Stimulated activated CD4-positive, alpha-beta T cell treated with anti-CD3 and anti-CD28 coated beads, Interleukin-1b, Interleukin-23, amount 100 ng/mL, for 24 hours (primary cell): ENCODE results near the gene COX7B.
"Not testable (repeated sequence)": the region's sequence is repeated elsewhere in the genome, so short reads cannot be mapped to it uniquely, and the experiment has no call there.

Experiments used
- DNase-seq, 4 experiments: peaks; one replicate each; pipeline ENCODE4 v3.0.0-alpha.2; 2020; ENCODE audit warnings: low read depth in 4 of 4, low spot score in 1 of 4

COX7B gene

GRCh38 chrX:77899081-77899828, at the start of gene COX7B:
Gene COX7B, plus strand, starts transcription at chrX:77899468. Its CDS starts 86 bp downstream, at chrX:77899554.
- peak in 2 of 4 experiments; percentile 20 to 21 for DNase-seq

- DNase-seq, result no peak
These were observed 23.9 kb upstream of the COX7B start for GRCh38 chrX:77875372-77875771.

GRCh38 chrX:77881418-77881817, 17.9 kb upstream of the COX7B start:
- DNase-seq, result not testable (repeated sequence)

- DNase-seq, result no peak
These were observed 6.4 kb upstream of the COX7B start for GRCh38 chrX:77892887-77893286.

GRCh38 chrX:77893713-77894112, 5.6 kb upstream of the COX7B start:
- DNase-seq, result no peak

- peak; percentile 55 to 80 (median 74) for DNase-seq
These were observed 4.1 kb upstream of the COX7B start, which contains the start of gene MAGT1 for GRCh38 chrX:77894921-77895886. Gene MAGT1, minus strand, starts transcription at chrX:77895435. Its CDS starts 25 bp downstream, at chrX:77895410.

GRCh38 chrX:77900688-77901087, 1.4 kb downstream of the COX7B start:
- DNase-seq, result no peak

GRCh38 chrX:77901506-77901905, 2.2 kb downstream of the COX7B start:
- DNase-seq, result no peak

GRCh38 chrX:77910108-77910840, 11.0 kb downstream of the COX7B start, which contains the start of gene ATP7A:
Gene ATP7A, plus strand, starts transcription at chrX:77910693. Its CDS starts 60,949 bp downstream, at chrX:77971642.
- DNase-seq, result peak; percentile 61 to 84 (median 78)

- DNase-seq, result no peak
These were observed 18.1 kb downstream of the COX7B start for GRCh38 chrX:77917294-77917933.

- DNase-seq, result no peak
These were observed 19.3 kb downstream of the COX7B start for GRCh38 chrX:77918568-77918967.

GRCh38 chrX:77919370-77919769, 20.1 kb downstream of the COX7B start:
- DNase-seq, result not testable (repeated sequence)

GRCh38 chrX:77922787-77923186, 23.5 kb downstream of the COX7B start:
- DNase-seq, result no peak

GRCh38 chrX:77924320-77924859, 25.1 kb downstream of the COX7B start:
- no peak for DNase-seq

GRCh38 chrX:77925764-77926163, 26.5 kb downstream of the COX7B start:
- DNase-seq, result no peak

GRCh38 chrX:77930581-77930980, 31.3 kb downstream of the COX7B start:
- DNase-seq, result no peak

- no peak for DNase-seq
These were observed 36.6 kb downstream of the COX7B start for GRCh38 chrX:77935886-77936285.

- no peak for DNase-seq
These were observed 37.0 kb downstream of the COX7B start for GRCh38 chrX:77936299-77936698.

- no peak for DNase-seq
These were observed 38.0 kb downstream of the COX7B start for GRCh38 chrX:77937291-77937690.

- no peak for DNase-seq
These were observed 38.9 kb downstream of the COX7B start for GRCh38 chrX:77938083-77938680.
